HG03064 (cell line): Measurements from ENCODE around the gene KRTCAP2.
A peak's percentile ranks its signal among the peaks of the same experiment; 100 is the strongest.

Experiments
- ATAC-seq: cut with Tn5 transposase; IDR thresholded peaks from one replicate; pipeline ENCODE4 v1.9.1; 2021; ENCODE audit warnings: low read depth; ENCODE audit not compliant: unreplicated experiment

KRTCAP2 gene

GRCh38 chr1:155136748-155137147 is 36.4 kb downstream of the KRTCAP2 start:
- no peak for ATAC-seq

GRCh38 chr1:155135415-155136028 is 37.6 kb downstream of the KRTCAP2 start, which contains the start of gene SLC50A1:
Gene SLC50A1 (plus strand): TSS chr1:155135852. CDS start chr1:155135912, 60 bp downstream.
- peak; percentile 50 for ATAC-seq

GRCh38 chr1:155134880-155135414 is 38.2 kb downstream of the KRTCAP2 start:
- no peak for ATAC-seq

DNA sequence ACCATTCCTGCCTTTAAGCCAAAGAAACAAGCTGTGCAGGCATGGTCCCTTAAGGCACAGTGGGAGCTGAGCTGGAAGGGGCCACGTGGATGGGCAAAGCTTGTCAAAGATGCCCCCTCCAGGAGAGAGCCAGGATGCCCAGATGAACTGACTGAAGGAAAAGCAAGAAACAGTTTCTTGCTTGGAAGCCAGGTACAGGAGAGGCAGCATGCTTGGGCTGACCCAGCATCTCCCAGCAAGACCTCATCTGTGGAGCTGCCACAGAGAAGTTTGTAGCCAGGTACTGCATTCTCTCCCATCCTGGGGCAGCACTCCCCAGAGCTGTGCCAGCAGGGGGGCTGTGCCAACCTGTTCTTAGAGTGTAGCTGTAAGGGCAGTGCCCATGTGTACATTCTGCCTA is 38.8 kb downstream of the KRTCAP2 start:
- ATAC-seq: no peak

DNA sequence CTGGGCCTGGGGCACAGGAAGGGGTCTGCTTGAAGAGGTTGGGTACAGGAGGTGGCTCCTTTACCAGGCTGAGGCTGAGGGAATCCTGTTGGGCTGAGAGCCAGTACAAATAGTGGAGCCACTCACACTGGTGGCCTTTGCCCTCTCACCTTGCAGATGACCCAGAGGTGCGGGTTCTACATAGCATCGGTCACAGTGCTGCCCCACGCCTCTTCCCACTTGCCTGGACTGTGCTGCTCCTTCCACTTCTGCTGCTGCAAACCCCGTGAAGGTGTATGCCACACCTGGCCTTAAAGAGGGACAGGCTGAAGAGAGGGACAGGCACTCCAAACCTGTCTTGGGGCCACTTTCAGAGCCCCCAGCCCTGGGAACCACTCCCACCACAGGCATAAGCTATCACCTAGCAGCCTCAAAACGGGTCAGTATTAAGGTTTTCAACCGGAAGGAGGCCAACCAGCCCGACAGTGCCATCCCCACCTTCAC is 39.3 kb downstream of the KRTCAP2 start:
- no peak for ATAC-seq

DNA sequence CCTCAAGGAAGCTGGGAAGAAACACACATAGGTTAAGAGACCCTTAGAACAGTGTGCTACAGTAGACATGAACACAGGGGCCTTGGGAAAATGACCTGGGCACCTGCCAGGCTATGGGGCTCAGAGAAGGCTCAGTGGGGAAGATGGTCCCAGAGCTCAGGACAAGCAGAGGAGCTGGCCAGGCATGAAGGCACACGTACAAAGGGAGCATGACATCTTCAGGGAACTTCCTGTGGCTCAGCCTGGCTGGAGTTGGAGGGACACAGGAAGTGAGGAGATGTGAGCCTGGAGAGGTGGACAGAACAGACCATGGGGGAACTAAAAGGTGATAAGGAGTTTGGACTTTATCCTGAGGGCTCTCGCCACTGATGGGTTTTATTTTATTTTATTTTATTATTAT is 41.2 kb downstream of the KRTCAP2 start:
- ATAC-seq: no peak

GRCh38 chr1:155131285-155131684 is 41.8 kb downstream of the KRTCAP2 start:
- no peak for ATAC-seq

DNA sequence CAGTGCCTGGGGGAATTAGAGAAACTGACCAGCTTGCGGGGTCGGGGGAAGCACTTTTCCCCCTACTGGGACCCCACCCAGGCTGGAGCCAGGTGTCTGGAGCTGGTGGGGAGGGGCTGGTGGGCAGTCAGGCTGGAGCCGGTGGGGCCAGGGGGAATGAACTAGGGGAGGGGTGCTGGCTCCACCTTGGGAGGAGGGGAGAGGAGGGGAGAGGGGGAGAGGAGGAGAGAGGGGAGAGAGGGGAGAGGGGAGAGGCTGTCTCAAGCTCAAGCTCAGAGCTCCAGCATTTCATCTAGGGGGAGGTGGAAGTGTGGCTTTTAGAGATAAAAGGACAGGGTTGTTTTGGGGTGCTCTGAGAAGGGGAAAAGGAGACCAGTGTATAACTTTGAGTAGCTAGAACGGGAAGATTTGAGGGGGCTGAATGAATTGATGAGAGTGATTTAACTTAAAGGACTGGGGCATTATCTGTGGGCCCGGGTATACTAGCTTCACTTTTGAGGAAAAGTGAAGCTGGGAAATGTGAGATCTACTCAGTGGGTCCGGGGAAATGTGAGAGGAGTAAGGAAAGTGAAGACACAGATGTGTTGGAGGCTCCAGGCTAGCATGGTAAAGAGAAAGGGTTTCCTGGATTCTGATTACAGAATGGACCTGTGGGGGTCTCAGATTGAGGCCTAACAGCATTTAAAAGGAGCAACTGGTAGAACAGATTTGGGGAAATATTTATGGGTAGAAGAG is 42.7 kb downstream of the KRTCAP2 start:
- ATAC-seq: no peak

GRCh38 chr1:155128755-155129473 is 44.2 kb downstream of the KRTCAP2 start:
- no peak for ATAC-seq

DNA sequence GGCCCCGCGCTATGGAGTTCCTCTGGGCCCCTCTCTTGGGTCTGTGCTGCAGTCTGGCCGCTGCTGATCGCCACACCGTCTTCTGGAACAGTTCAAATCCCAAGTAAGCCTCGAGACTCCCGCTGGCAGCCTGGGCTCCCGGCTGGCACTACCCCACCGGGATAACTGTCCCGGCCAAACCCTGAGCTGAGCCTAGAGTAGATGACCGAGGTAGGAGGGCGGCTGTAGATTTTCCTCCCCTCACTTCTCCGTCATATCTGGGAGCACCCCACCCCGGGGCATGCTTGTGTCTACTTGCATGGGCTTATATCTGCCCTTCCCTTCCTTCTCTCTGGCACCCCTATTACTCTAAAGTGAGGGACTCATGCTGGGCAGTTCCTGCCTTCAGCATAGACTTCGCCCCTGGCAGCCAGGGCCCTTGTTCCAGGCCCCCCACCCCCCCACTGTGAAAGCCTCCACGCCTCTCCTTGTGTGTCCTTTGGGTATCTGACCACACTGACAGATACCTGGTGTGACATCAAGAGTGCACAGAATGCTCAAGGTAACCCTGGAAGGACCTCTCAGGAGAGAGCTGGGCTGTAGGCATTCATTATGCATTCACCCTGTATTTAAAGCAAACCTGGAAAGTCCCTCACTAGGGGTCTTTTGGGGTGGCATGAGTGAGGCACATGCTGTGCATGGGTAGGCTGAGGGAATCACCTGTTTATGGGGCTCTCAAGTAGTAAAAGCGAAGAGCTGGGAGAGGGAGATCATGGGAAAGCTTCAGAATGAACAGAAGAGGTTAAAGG is 44.9 kb downstream of the KRTCAP2 start:
- ATAC-seq: no peak

GRCh38 chr1:155127105-155127966 is 45.8 kb downstream of the KRTCAP2 start, which contains the start of gene EFNA1:
Gene EFNA1 (plus strand): TSS chr1:155127876. CDS start chr1:155127978, 102 bp downstream.
- ATAC-seq: no peak

GRCh38 chr1:155126556-155127104 is 46.5 kb downstream of the KRTCAP2 start:
- ATAC-seq: no peak

DNA sequence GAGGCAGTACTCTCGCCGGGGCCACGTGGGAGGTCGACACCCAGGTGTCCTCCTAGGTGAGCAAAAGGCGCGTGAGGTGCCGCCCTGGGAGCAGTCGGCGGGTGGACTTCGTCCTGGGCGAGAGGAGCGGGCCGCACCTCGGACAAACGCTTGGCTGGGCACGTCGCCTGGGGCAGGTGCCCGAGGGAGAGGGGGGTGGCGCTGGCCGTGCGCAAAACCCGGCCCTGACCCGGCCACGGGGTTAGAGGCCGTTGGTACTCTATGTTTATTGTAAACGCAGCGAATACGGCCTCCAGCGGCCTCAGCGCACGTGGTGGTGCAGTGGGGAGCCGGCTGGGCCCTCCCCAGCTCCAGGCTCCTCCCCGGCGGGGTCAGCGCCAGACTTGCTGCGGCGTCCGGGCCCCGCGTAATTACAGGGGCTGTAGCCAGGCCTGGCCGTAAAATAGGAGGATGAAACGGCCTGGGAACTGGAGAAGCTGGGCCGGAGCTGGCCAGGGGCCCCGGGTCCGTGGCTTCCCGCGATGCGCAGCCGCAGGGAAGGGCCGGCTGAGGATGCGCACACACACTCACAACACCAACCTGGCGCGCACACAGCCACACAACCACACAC is 47.1 kb downstream of the KRTCAP2 start:
- no peak for ATAC-seq

DNA sequence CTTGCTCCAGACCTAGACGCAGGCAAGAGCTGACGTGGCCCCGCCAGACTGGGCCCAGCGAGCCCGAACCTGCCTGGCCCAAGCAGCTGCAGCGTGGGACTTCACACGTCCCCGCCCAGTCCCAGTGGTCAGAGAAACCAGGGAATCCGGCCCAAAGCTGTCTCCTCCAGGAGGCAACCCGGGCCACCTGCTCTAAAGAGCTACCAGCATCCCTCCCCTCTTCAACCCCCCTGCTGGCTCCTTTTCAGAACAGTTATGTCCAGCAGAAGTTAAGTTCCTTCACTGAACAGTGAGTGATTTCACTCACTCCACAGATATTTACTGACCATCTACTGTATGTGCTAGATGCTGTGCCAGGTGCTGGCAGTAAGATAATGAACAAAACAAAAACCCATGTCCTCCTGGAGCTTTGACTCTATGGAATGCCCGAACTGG is 47.6 kb downstream of the KRTCAP2 start:
- ATAC-seq: no peak

- ATAC-seq: no peak
Measured at GRCh38 chr1:155124503-155125463, 48.3 kb downstream of the KRTCAP2 start.

DNA sequence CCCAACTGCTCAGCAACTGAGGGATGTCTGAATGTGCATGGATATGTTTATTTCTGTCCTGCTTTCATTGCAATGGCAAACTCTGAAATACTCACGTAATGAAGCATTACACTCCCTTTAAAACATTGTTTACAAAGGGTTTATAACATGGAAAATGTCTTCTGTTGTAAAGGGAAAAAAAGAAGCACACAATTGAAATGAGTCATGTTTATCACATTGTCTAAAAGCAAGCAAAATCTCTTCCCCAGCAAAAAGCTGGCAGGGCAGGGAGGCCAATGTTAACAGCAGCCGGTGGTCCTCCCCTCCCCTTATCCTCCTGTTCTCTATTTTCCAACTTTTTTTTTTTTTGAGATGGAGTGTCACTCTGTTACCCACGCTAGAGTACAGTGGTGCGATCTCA is 49.3 kb downstream of the KRTCAP2 start:
- ATAC-seq: no peak

DNA sequence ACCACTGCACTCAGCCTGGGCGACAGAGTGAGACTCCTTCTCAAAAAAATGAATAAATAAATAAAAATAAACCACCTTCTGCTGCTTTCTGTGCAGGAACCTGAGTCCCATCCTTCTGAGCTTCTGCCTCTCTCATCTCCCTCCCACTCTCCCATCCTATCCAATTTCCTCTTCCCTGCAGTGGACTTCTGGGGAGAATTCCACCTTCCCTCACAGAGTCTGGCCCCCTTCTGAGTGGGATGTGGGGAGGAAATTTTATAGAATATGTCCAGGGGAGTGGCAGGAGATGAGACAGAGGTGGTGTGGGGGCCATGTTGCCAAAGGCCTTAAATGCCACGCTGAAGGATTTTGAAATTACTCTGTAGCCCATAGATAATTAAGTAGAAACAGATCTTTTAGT is 50.8 kb downstream of the KRTCAP2 start:
- ATAC-seq: no peak
